ENCODE data around the gene MTA1. TPM values are rescaled to one million over a fixed set of nuclear protein-coding genes. Genes with fewer than 3 reads are reported as not detected.

MTA1 gene
- total and polyA plus RNA-seq, 2 donors (not counting 1 experiment from before 2014, with no cell fraction given), result 137 to 147 TPM

DNA sequence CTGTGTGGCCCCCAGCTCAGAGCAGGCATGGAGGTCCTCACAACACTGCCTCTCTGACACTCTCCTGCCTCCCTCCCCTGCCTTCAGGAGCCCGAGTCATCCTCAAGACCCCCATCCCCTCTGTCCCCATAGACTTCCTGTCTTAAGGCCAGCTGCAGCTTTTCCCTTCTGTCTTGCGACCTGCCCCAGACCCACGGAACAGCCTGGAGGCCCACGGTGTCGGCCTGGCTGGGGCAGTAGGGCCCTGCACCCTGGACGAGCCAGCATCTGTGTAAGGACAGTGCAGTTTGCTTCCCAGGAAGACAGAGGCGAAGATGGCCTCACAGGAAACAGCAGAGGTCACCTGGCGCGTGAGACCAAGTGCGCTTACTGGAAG, 81.1 kb downstream of the MTA1 start:
- ATAC-seq (ENCODE audit: low read depth) (no peak), DNase-seq (peak; percentile 36)
- no peak overlapping the region for H3K27ac ChIP-seq (ENCODE audit: low read length in 2 of 2)
- Mint-ChIP-seq H3K4me3 (no peak overlapping the region), H3K27me3 (peaks cover 4% of the 10 kb centered on the region), H3K9me3 (ENCODE audit: insufficient read depth) (no peaks in the 10 kb centered on the region), H3K27ac (no peak overlapping the region), H3K4me1 (no peaks in the 10 kb centered on the region)
- TF ChIP-seq EZH2 (IDR thresholded peaks at IDR 0.05; ENCODE audit: borderline replicate concordance, insufficient read depth, low read depth, low read length, poor library complexity, severe bottlenecking), result no peak
- TF ChIP-seq, protein P1, sequence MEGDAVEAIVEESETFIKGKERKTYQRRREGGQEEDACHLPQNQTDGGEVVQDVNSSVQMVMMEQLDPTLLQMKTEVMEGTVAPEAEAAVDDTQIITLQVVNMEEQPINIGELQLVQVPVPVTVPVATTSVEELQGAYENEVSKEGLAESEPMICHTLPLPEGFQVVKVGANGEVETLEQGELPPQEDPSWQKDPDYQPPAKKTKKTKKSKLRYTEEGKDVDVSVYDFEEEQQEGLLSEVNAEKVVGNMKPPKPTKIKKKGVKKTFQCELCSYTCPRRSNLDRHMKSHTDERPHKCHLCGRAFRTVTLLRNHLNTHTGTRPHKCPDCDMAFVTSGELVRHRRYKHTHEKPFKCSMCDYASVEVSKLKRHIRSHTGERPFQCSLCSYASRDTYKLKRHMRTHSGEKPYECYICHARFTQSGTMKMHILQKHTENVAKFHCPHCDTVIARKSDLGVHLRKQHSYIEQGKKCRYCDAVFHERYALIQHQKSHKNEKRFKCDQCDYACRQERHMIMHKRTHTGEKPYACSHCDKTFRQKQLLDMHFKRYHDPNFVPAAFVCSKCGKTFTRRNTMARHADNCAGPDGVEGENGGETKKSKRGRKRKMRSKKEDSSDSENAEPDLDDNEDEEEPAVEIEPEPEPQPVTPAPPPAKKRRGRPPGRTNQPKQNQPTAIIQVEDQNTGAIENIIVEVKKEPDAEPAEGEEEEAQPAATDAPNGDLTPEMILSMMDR (IDR thresholded peaks at IDR 0.05), result no peak
- no peaks in the 10 kb centered on the region for H3K9me3 ChIP-seq (ENCODE audit: control extremely low read depth in 1 of 3, control insufficient read depth in 2 of 3, insufficient read depth in 1 of 3, low read length in 2 of 3)
- intact Hi-C loops (cut with micrococcal nuclease), result no loop called here
- no peak overlapping the region for H3K4me2 ChIP-seq (replicated peaks; ENCODE audit: low read depth, low read length, poor library complexity, severe bottlenecking)
- no peaks in the 10 kb centered on the region for H3K27me3 ChIP-seq (replicated peaks in 1 of 4; ENCODE audit: control extremely low read depth in 1 of 4, control insufficient read depth in 3 of 4, insufficient read depth in 4 of 4, low read length in 3 of 4)
- POLR2A ChIA-PET, result no interaction called here
- H3K79me2 ChIP-seq (ENCODE audit: control insufficient read depth, insufficient read depth, low read length), result no peaks in the 10 kb centered on the region
- H3K9ac ChIP-seq (ENCODE audit: low read length), result no peak overlapping the region
- CTCF ChIA-PET, result interaction anchor here (0.9 to 1.3 kb wide), 2 partner anchors 9 to 24 kb away, joined by 3 read pairs; no protein-coding TSS in a partner anchor
- no peaks in the 10 kb centered on the region for H3K4me1 ChIP-seq (ENCODE audit: control insufficient read depth in 2 of 2, insufficient read depth in 2 of 2, low read length in 2 of 2)
- H3K4me3 ChIP-seq (ENCODE audit: control extremely low read depth in 1 of 5, extremely low read depth in 1 of 5, insufficient read depth in 1 of 5, low read depth in 2 of 5, low read length in 4 of 5), result no peak overlapping the region
- H4K20me1 ChIP-seq (ENCODE audit: control insufficient read depth, insufficient read depth, low read length, poor library complexity, severe bottlenecking), result no peaks in the 10 kb centered on the region
- 55% methylated on average over 7 of the region's 10 CpGs for WGBS (ENCODE audit: insufficient coverage)
- H3K36me3 ChIP-seq (replicated peaks in 1 of 2; ENCODE audit: control extremely low read depth in 1 of 2, control insufficient read depth in 1 of 2, extremely low read depth in 1 of 2, insufficient read depth in 2 of 2, low read length in 1 of 2), result no peaks in the 10 kb centered on the region
- H2AFZ ChIP-seq (ENCODE audit: insufficient read depth, low read depth, low read length, poor library complexity, severe bottlenecking), result no peak overlapping the region

DNA sequence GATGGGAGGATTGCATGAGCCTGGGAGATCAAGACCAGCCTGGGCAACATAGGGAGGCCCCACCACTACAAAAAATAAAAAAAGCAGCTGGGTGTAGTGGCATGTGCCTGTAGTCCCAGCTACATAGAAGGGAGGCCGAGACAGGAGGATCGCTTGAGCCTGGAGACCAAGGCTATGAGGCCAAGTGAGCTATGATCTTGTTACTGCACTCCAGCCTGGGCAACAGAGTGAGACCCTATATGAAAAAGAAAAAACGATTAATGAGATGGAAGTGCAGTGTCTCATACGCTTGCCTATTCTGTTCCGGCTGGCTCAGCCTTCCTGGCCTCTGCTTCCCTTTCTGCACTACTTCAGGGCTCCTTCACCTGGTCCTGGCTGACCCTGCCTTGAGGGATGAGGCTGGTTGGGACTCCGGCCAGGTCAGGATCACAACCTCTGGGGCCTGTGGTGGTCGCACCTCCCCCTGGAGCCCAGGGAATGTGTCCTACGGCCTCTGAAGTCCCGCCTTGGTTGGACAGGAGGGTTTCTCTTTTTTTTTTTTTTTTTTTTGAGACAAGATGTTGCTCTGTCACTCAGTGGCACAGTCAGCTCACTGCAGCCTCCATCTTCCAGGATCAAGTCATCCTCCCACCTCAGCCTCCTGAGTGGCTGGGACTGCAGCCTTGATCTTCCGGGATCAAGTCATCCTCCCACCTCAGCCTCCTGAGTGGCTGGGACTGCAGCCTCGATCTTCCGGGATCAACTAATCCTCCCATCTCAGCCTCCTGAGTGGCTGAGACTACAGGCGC, 82.1 kb downstream of the MTA1 start:
- Histone ChIP-seq H3K9ac (ENCODE audit: low read length) (no peak overlapping the region), H3K27ac (ENCODE audit: low read length in 2 of 2) (no peak overlapping the region), H4K20me1 (ENCODE audit: control insufficient read depth, insufficient read depth, low read length, poor library complexity, severe bottlenecking) (no peaks in the 10 kb centered on the region), H3K4me2 (replicated peaks; ENCODE audit: low read depth, low read length, poor library complexity, severe bottlenecking) (no peak overlapping the region), H3K27me3 (replicated peaks in 1 of 4; ENCODE audit: control extremely low read depth in 1 of 4, control insufficient read depth in 3 of 4, insufficient read depth in 4 of 4, low read length in 3 of 4) (no peaks in the 10 kb centered on the region), H3K4me1 (ENCODE audit: control insufficient read depth in 2 of 2, insufficient read depth in 2 of 2, low read length in 2 of 2) (no peaks in the 10 kb centered on the region), H3K79me2 (ENCODE audit: control insufficient read depth, insufficient read depth, low read length) (no peaks in the 10 kb centered on the region), H3K4me3 (ENCODE audit: control extremely low read depth in 1 of 5, extremely low read depth in 1 of 5, insufficient read depth in 1 of 5, low read depth in 2 of 5, low read length in 4 of 5) (no peak overlapping the region), H2AFZ (ENCODE audit: insufficient read depth, low read depth, low read length, poor library complexity, severe bottlenecking) (no peak overlapping the region), H3K9me3 (ENCODE audit: control extremely low read depth in 1 of 3, control insufficient read depth in 2 of 3, insufficient read depth in 1 of 3, low read length in 2 of 3) (no peaks in the 10 kb centered on the region), H3K36me3 (replicated peaks in 1 of 2; ENCODE audit: control extremely low read depth in 1 of 2, control insufficient read depth in 1 of 2, extremely low read depth in 1 of 2, insufficient read depth in 2 of 2, low read length in 1 of 2) (no peaks in the 10 kb centered on the region)
- Mint-ChIP-seq H3K4me3 (no peak overlapping the region), H3K27me3 (peaks cover 4% of the 10 kb centered on the region), H3K9me3 (ENCODE audit: insufficient read depth) (no peaks in the 10 kb centered on the region), H3K4me1 (no peaks in the 10 kb centered on the region), H3K27ac (no peak overlapping the region)
- 95% methylated on average over 10 of the region's 13 CpGs for WGBS (ENCODE audit: insufficient coverage)
- ATAC-seq (ENCODE audit: low read depth), result no peak
- POLR2A ChIA-PET, result no interaction called here
- CTCF ChIA-PET, result interaction anchor here (0.7 to 1.3 kb wide), 2 partner anchors 25 to 150 kb away, joined by 3 read pairs; no protein-coding TSS in a partner anchor
- no peak for TF ChIP-seq EZH2 (IDR thresholded peaks at IDR 0.05; ENCODE audit: borderline replicate concordance, insufficient read depth, low read depth, low read length, poor library complexity, severe bottlenecking)
- TF ChIP-seq, protein P1 (IDR thresholded peaks at IDR 0.05), result no peak
- intact Hi-C loops (cut with micrococcal nuclease), result no loop called here
- DNase-seq, result peak; percentile 31
